Spleen (tissue), 11 donors: Measurements from ENCODE around the gene TSHZ2. TPM values are rescaled to one million over a fixed set of nuclear protein-coding genes. Genes with fewer than 3 reads are reported as not detected.
"Not testable (repeated sequence)": the region's sequence is repeated elsewhere in the genome, so short reads cannot be mapped to it uniquely, and the experiment has no call there.

Experiments
- DNase-seq: peaks from one replicate; pipeline ENCODE4 v3.0.0-alpha.2; 2020
- H3K27ac ChIP-seq, 8 donors: fragments of 200-600 bp; sonication (generic) in 7 of 8; 1 replicate in 4 of 8; 2 replicates in 4 of 8; pipeline versions ENCODE4 v1.5.0 to v1.8.0; 2016 to 2021; ENCODE audit warnings: inconsistent platforms in 4 of 8, mild to moderate bottlenecking in 4 of 8, moderate library complexity in 1 of 8
- H3K27me3 ChIP-seq, 7 donors: fragments of 200-600 bp; sonication (generic) in 6 of 7; replicated peaks in 1 of 7; 1 replicate in 4 of 7; 2 replicates in 3 of 7; pipeline versions ENCODE4 v1.5.0 to v1.8.0; 2016 to 2021; ENCODE audit warnings: inconsistent platforms in 3 of 7, mild to moderate bottlenecking in 1 of 7
- H3K36me3 ChIP-seq, 6 donors: fragments of 200-600 bp; sonication (generic) in 5 of 6; 1 replicate in 4 of 6; 2 replicates in 2 of 6; pipeline versions ENCODE4 v1.5.0 to v1.8.0; 2016 to 2021; ENCODE audit warnings: inconsistent platforms in 2 of 6
- H3K4me1 ChIP-seq, 6 donors: fragments of 200-600 bp; sonication (generic) in 5 of 6; 1 replicate in 3 of 6; 2 replicates in 3 of 6; pipeline versions ENCODE4 v1.5.0 to v1.8.0; 2016 to 2021; ENCODE audit warnings: inconsistent platforms in 3 of 6
- H3K4me3 ChIP-seq, 8 donors: fragments of 200-600 bp; sonication (generic) in 7 of 8; 1 replicate in 4 of 8; 2 replicates in 4 of 8; pipeline versions ENCODE4 v1.5.0 to v1.8.0; 2016 to 2021; ENCODE audit warnings: inconsistent platforms in 4 of 8, mild to moderate bottlenecking in 4 of 8, moderate library complexity in 2 of 8
- H3K9me3 ChIP-seq, 8 donors: fragments of 200-600 bp; sonication (generic) in 7 of 8; 1 replicate in 4 of 8; 2 replicates in 4 of 8; pipeline versions ENCODE4 v1.5.0 to v1.8.0; 2016 to 2021; ENCODE audit warnings: inconsistent platforms in 4 of 8
- CTCF ChIP-seq, 11 experiments: fragments of 200-600 bp in 7 of 11; fragments of 450-650 bp in 4 of 11; sonication (generic) in 4 of 11; IDR thresholded peaks in 8 of 11; conservative IDR thresholded peaks in 3 of 11; 1 replicate in 7 of 11; 2 replicates in 4 of 11; pipeline versions ENCODE4 v1.4.0 to v1.8.0; 2016 to 2021; ENCODE audit warnings: antibody characterized with exemption in 11 of 11, inconsistent platforms in 4 of 11, mild to moderate bottlenecking in 1 of 11
- POLR2A ChIP-seq, 3 donors: fragments of 450-650 bp; IDR thresholded peaks; one replicate each; pipeline ENCODE4 v1.5.1; 2017; ENCODE audit warnings: antibody characterized with exemption in 3 of 3, mild to moderate bottlenecking in 1 of 3
- POLR2AphosphoS5 ChIP-seq, 3 donors: sonication (generic); formaldehyde crosslinking; IDR thresholded peaks; one replicate each; pipeline ENCODE4 v1.5.1; 2017; ENCODE audit warnings: antibody characterized with exemption in 3 of 3
- WGBS, 5 donors: extraction: QIAGEN DNeasy Blood & Tissue Kit in 3 of 5; methylation state at CpG; one replicate each; pipeline versions ENCODE4 v1.1.5 to v1.1.7; 2013 to 2018; 5-methylcytosine and 5-hydroxymethylcytosine counted together
- intact Hi-C: fragments of 100-400 bp; cut with DNase I; formaldehyde crosslinking; loops from one replicate; pipeline ENCODE4 v1.15.0; 2023; ENCODE audit warnings: low total_unique reads
- polyA plus RNA-seq, 3 donors: library from polyadenylated mRNA; stranded (reverse); fragments of 200-250 nt; gene quantifications; one replicate each; pipeline ENCODE4 v1.2.1, GENCODE V29; 2013
- total RNA-seq, 7 donors: library from RNA; depleted of rRNA in 3 of 7; stranded (reverse); fragments of >200 nt in 3 of 7; fragmentation: NEBNext Ultra II Directional in 4 of 7; extraction: Animal tissue kit (Norgen Biotek cat#: 25700) in 4 of 7; gene quantifications; one replicate each; pipeline versions ENCODE4 v1.1.0 to v1.2.1, GENCODE V29; 2016 to 2021
- donor health status: healthy with polysubstance abuse.
- donor health status: DM: no; HTN: no; CAD: no; lungs with moderate emphysema.
- donor health status: DM: no; HTN: no; CAD: no.
- donor health status: Bipolar disorder and iron deficiency.
- donor health status: healthy.
- donor health status: DM: no; HTN: no; CAD: no.
- donor health status: DM: yes; HTN: yes; CAD: no.

Gene TSHZ2
- total and polyA plus RNA-seq, 10 donors, result 0.86 to 19.2 (median 15.7) TPM

DNA sequence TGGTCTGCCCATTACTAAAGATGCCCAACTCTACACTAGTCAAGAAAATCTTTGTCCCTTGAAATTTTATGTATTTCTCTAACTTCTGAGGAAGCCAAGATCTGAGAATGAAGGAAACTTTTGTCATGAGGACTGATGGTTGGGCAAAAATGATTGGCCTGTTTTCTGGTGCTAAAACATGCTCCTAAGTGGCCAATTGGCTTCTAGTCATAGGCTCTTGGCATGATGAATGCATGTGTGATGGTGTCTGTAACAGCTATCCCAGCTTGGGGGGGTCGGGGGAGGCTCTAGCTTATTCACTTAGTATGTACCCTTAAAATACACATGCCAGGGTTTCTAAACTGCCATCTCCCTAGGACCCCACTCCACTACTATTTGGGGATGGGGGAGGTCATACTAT lies 392.9 kb downstream of the TSHZ2 start:
- WGBS, 5 donors, result 42 to 65% (median 55%) methylated on average over 1 of the region's 1 CpG
- TF ChIP-seq POLR2AphosphoS5 (IDR thresholded peaks at IDR 0.05), result no peak
- no peak for TF ChIP-seq POLR2A (IDR thresholded peaks at IDR 0.05)
- TF ChIP-seq CTCF (IDR thresholded peaks at IDR 0.05 in 8 of 11, conservative IDR thresholded peaks at IDR 0.05 in 3 of 11), result no peak
- H3K9me3 ChIP-seq, result no peaks in the 10 kb centered on the region

DNA sequence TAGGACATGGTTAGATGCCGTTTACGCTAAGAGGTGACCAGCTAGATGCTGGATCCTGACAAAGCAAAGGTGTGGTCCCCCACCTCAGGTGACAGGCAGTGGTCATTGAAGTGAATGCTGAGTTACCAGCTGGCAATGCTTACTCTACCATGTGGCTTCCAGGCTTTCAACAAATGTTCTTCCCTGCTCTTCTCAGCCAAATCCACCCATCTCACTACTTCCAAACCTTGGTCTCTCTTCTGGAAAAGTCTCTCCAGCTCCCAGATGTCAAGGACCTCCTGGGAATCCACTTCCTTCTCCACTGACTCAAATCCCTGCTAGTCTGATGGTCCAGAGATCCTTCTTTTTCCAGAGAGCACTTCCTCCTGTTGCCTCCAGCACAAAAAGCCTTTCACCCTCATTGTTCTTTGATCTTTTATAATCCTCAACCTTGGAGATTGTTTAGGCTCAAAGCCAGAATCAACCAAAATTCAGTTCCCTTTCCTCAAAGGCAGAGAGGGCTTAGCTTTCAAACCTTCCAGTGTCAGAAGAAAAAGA lies 393.4 kb downstream of the TSHZ2 start:
- no peak overlapping the region for H3K27ac ChIP-seq
- no peaks in the 10 kb centered on the region for H3K9me3 ChIP-seq
- intact Hi-C loops, result no loop called here
- TF ChIP-seq POLR2A (IDR thresholded peaks at IDR 0.05) (no peak), CTCF (IDR thresholded peaks at IDR 0.05 in 8 of 11, conservative IDR thresholded peaks at IDR 0.05 in 3 of 11) (no peak), POLR2AphosphoS5 (IDR thresholded peaks at IDR 0.05) (no peak)
- no peak overlapping the region for H3K4me3 ChIP-seq
- no peak for DNase-seq
- no peaks in the 10 kb centered on the region for H3K36me3 ChIP-seq
- no peaks in the 10 kb centered on the region for H3K27me3 ChIP-seq
- H3K4me1 ChIP-seq, result no peaks in the 10 kb centered on the region
- 90 to 100% (median 98%) methylated on average over 2 of the region's 2 CpGs for WGBS, 5 donors

More for the DNA sequence above, 392.9 kb downstream of the TSHZ2 start:
- no peaks in the 10 kb centered on the region for H3K27me3 ChIP-seq
- H3K4me3 ChIP-seq, result no peak overlapping the region
- intact Hi-C loops, result no loop called here
- H3K4me1 ChIP-seq, result no peaks in the 10 kb centered on the region
- H3K27ac ChIP-seq, result no peak overlapping the region
- no peak for DNase-seq
- no peaks in the 10 kb centered on the region for H3K36me3 ChIP-seq

GRCh38 chr20:53366928-53367327 lies 394.8 kb downstream of the TSHZ2 start:
- WGBS, 5 donors, result 85 to 97% (median 89%) methylated on average over 8 of the region's 8 CpGs
- H3K27me3 ChIP-seq, intact Hi-C loops, H3K9me3 ChIP-seq, H3K36me3 ChIP-seq, H3K27ac ChIP-seq, H3K4me1 ChIP-seq, DNase-seq, H3K4me3 ChIP-seq: not testable (repeated sequence)

- 83 to 92% (median 87%) methylated on average over 7 of the region's 7 CpGs for WGBS, 5 donors
- Histone ChIP-seq H3K27me3 (no peaks in the 10 kb centered on the region), H3K27ac (no peak overlapping the region), H3K4me3 (no peak overlapping the region), H3K36me3 (no peaks in the 10 kb centered on the region), H3K9me3 (no peaks in the 10 kb centered on the region), H3K4me1 (no peaks in the 10 kb centered on the region)
- no peak for DNase-seq
- intact Hi-C loops, result no loop called here
- no peak for TF ChIP-seq POLR2A (IDR thresholded peaks at IDR 0.05)
- no peak for TF ChIP-seq CTCF (IDR thresholded peaks at IDR 0.05 in 8 of 11, conservative IDR thresholded peaks at IDR 0.05 in 3 of 11)
- no peak for TF ChIP-seq POLR2AphosphoS5 (IDR thresholded peaks at IDR 0.05)
Measured at GRCh38 chr20:53369871-53370270, 397.7 kb downstream of the TSHZ2 start.
